H1 (cell line): ENCODE data around the gene SLC35F1.

Experiments
- CTCF ChIP-seq, 3 experiments: IDR thresholded peaks; 1 replicate in 2 of 3; 2 replicates in 1 of 3; pipeline versions ENCODE4 v1.5.1 to v1.6.1; 2011; ENCODE audit warnings: low read length in 3 of 3, mild to moderate bottlenecking in 3 of 3, inconsistent platforms in 2 of 3, low read depth in 1 of 3, moderate library complexity in 1 of 3; ENCODE audit not compliant: insufficient read depth in 1 of 3; ENCODE audit errors: control extremely low read depth in 1 of 3
- POLR2A ChIP-seq, 2 experiments: IDR thresholded peaks; 1 replicate in 1 of 2; 2 replicates in 1 of 2; pipeline ENCODE4 v1.6.1; 2011; ENCODE audit warnings: low read depth in 2 of 2, low read length in 2 of 2, mild to moderate bottlenecking in 2 of 2; ENCODE audit errors: control extremely low read depth in 1 of 2
- ZNF274 ChIP-seq: IDR thresholded peaks from 2 replicates; pipeline ENCODE4 v1.7.0; 2012; ENCODE audit warnings: low read length, borderline replicate concordance; ENCODE audit errors: extremely low read depth

- no peak for TF ChIP-seq CTCF (IDR thresholded peaks at IDR 0.05; ENCODE audit: control extremely low read depth in 1 of 3, insufficient read depth in 1 of 3, low read depth in 1 of 3, low read length in 3 of 3)
- TF ChIP-seq POLR2A (IDR thresholded peaks at IDR 0.05; ENCODE audit: control extremely low read depth in 1 of 2, low read depth in 2 of 2, low read length in 2 of 2) = no peak
- TF ChIP-seq ZNF274 = no peak
These were observed 54.2 kb downstream of the SLC35F1 start for GRCh38 chr6:117961301-117961700.
